Myocyte (in vitro differentiated cells): ENCODE results near the gene POLR1B. TPM values are rescaled to one million over a fixed set of nuclear protein-coding genes. Genes with fewer than 3 reads are reported as not detected.
"Not testable (repeated sequence)": the region's sequence is repeated elsewhere in the genome, so short reads cannot be mapped to it uniquely, and the experiment has no call there.

ENCODE experiments used
- DNase-seq: peaks from one replicate; pipeline ENCODE4 v3.0.0-alpha.2; 2012; ENCODE audit warnings: low read depth
- total RNA-seq: library from RNA; depleted of rRNA; stranded (reverse); fragments of >200 nt; gene quantifications from 2 replicates; pipeline ENCODE4 v1.2.3, GENCODE V29; 2014

POLR1B gene
- total RNA-seq, 1 donor from 2014 or later, result 14.0 TPM

- DNase-seq, result no peak
Observed at GRCh38 chr2:112597537-112598322, 55.5 kb downstream of the POLR1B start.

GRCh38 chr2:112600634-112601033 is 58.4 kb downstream of the POLR1B start:
- DNase-seq, result no peak

- DNase-seq, result no peak
Observed at GRCh38 chr2:112601754-112602153, 59.5 kb downstream of the POLR1B start.

- no peak for DNase-seq
Observed at GRCh38 chr2:112602917-112603316, 60.7 kb downstream of the POLR1B start.

GRCh38 chr2:112603731-112604130 is 61.5 kb downstream of the POLR1B start:
- no peak for DNase-seq

GRCh38 chr2:112604952-112605351 is 62.7 kb downstream of the POLR1B start:
- DNase-seq, result no peak

GRCh38 chr2:112605926-112606325 is 63.7 kb downstream of the POLR1B start:
- DNase-seq, result no peak

GRCh38 chr2:112606547-112606946 is 64.3 kb downstream of the POLR1B start:
- DNase-seq, result no peak

GRCh38 chr2:112607680-112608438 is 65.6 kb downstream of the POLR1B start:
- DNase-seq, result no peak

- not testable (repeated sequence) for DNase-seq
Observed at GRCh38 chr2:112609320-112609719, 67.1 kb downstream of the POLR1B start.

GRCh38 chr2:112612283-112612682 is 70.0 kb downstream of the POLR1B start:
- DNase-seq, result not testable (repeated sequence)

- DNase-seq, result no peak
Observed at GRCh38 chr2:112614201-112614840, 72.1 kb downstream of the POLR1B start.

- no peak for DNase-seq
Observed at GRCh38 chr2:112615051-112615450, 72.8 kb downstream of the POLR1B start.

GRCh38 chr2:112615798-112616197 is 73.5 kb downstream of the POLR1B start:
- DNase-seq, result not testable (repeated sequence)

GRCh38 chr2:112618383-112618782 is 76.1 kb downstream of the POLR1B start:
- DNase-seq, result no peak

GRCh38 chr2:112621790-112622527 is 79.7 kb downstream of the POLR1B start:
- DNase-seq, result no peak

GRCh38 chr2:112622528-112622849 is 80.2 kb downstream of the POLR1B start:
- DNase-seq, result no peak

- DNase-seq, result peak; percentile 49
Observed at GRCh38 chr2:112623913-112624777, 81.9 kb downstream of the POLR1B start.

- DNase-seq, result no peak
Observed at GRCh38 chr2:112625474-112626114, 83.3 kb downstream of the POLR1B start.

GRCh38 chr2:112626604-112627059 is 84.4 kb downstream of the POLR1B start:
- DNase-seq, result peak; percentile 88
